ENCODE results near the gene CCDC92. TPM values are rescaled to one million over a fixed set of nuclear protein-coding genes. Genes with fewer than 3 reads are reported as not detected.
"Not testable (repeated sequence)": the region's sequence is repeated elsewhere in the genome, so short reads cannot be mapped to it uniquely, and the experiment has no call there.

The CCDC92 gene
- polyA plus RNA-seq, 4 donors = 21.1 to 33.5 (median 29.2) TPM

DNA sequence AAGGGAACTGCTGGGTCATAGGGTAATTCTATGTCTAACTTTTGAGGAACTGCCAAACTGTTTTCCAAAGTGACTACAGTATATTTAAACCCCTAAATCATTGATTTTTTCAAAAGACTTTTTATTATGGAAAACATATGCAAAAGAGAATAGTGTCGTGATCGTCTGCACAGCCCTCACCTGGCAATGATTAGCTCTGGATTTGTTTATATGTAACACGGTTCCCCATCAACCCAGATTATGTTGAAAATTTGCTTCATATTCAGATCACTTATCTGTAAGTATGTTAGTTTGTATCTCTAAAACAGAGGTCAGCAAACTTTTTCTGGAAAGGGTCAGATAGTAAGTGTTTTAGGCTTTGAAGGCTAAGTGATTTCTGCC, 52.7 kb downstream of the CCDC92 start:
- H3K9me3 ChIP-seq (ENCODE audit: control insufficient read depth in 2 of 2, insufficient read depth in 1 of 2, low read depth in 1 of 2, low read length in 1 of 2) = no peaks in the 10 kb centered on the region
- H3K27ac ChIP-seq (ENCODE audit: low read depth in 1 of 3, low read length in 2 of 3) = no peak overlapping the region
- no peak for FAIRE-seq
- no peaks in the 10 kb centered on the region for H3K27me3 ChIP-seq (ENCODE audit: control insufficient read depth in 3 of 3, insufficient read depth in 3 of 3, low read length in 3 of 3)
- H3K4me1 ChIP-seq (ENCODE audit: control insufficient read depth in 3 of 3, insufficient read depth in 2 of 3, low read depth in 1 of 3, low read length in 2 of 3) = no peaks in the 10 kb centered on the region
- WGBS, 3 donors = 64 to 73% (median 66%) methylated on average over 3 of the region's 3 CpGs
- no peak for DNase-seq
- H3K4me3 ChIP-seq (ENCODE audit: low read depth in 1 of 3, low read length in 3 of 3) = no peak overlapping the region
- no peaks in the 10 kb centered on the region for H3K36me3 ChIP-seq (ENCODE audit: control insufficient read depth in 3 of 3, insufficient read depth in 2 of 3, low read depth in 1 of 3, low read length in 3 of 3)

DNA sequence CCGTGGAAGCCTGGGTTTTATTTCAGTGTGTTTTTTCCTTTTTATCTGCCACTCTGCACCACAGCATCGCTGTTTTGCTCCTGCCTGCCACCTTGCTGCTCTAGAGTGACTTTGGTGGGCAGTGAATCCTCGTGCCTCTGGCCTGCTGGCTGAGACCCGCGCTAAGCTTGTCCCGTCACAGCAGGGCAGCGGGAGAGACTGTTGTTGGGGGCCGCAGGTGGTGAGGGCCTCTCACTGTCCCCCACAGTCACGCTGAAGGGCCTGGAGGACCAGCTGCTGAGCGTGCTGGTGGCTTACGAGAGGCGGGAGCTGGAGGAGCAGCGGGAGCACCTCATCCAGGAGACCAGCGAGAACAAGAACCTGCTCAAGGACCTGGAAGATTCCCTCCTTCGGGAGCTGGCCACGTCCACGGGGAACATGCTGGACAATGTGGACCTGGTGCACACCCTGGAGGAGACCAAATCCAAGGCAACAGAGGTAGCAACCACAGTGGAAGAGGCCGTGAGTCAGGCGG, 55.2 kb downstream of the CCDC92 start:
- Histone ChIP-seq H3K27me3 (ENCODE audit: control insufficient read depth in 3 of 3, insufficient read depth in 3 of 3, low read length in 3 of 3) (no peaks in the 10 kb centered on the region), H3K27ac (ENCODE audit: low read depth in 1 of 3, low read length in 2 of 3) (no peak overlapping the region), H3K4me1 (ENCODE audit: control insufficient read depth in 3 of 3, insufficient read depth in 2 of 3, low read depth in 1 of 3, low read length in 2 of 3) (no peaks in the 10 kb centered on the region), H3K9me3 (ENCODE audit: control insufficient read depth in 2 of 2, insufficient read depth in 1 of 2, low read depth in 1 of 2, low read length in 1 of 2) (no peaks in the 10 kb centered on the region), H3K36me3 (ENCODE audit: control insufficient read depth in 3 of 3, insufficient read depth in 2 of 3, low read depth in 1 of 3, low read length in 3 of 3) (no peaks in the 10 kb centered on the region), H3K4me3 (ENCODE audit: low read depth in 1 of 3, low read length in 3 of 3) (no peak overlapping the region)
- WGBS, 3 donors = 91 to 94% (median 92%) methylated on average over 19 of the region's 19 CpGs
- FAIRE-seq = no peak
- DNase-seq = no peak

DNA sequence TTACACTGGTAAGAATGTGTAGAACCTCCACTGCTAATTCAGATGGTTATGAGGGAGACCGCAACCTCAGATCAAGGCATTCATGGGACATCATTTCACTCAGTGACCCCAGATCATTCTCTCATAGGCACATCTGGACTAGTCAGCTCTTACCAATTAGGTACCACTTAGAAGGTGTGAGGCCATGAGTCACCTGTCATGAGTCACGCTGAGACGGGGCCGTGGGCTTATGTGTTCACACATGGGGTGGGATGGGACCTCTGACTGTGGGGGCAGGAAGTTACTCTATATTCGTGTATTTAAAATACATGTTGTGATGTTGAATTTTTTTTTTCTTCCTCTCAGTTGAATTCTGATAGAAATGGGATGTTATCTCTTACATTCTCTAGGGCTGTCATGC, 55.9 kb downstream of the CCDC92 start:
- Histone ChIP-seq H3K9me3 (ENCODE audit: control insufficient read depth in 2 of 2, insufficient read depth in 1 of 2, low read depth in 1 of 2, low read length in 1 of 2) (no peaks in the 10 kb centered on the region), H3K4me3 (ENCODE audit: low read depth in 1 of 3, low read length in 3 of 3) (no peak overlapping the region), H3K27me3 (ENCODE audit: control insufficient read depth in 3 of 3, insufficient read depth in 3 of 3, low read length in 3 of 3) (no peaks in the 10 kb centered on the region), H3K36me3 (ENCODE audit: control insufficient read depth in 3 of 3, insufficient read depth in 2 of 3, low read depth in 1 of 3, low read length in 3 of 3) (no peaks in the 10 kb centered on the region), H3K27ac (ENCODE audit: low read depth in 1 of 3, low read length in 2 of 3) (no peak overlapping the region), H3K4me1 (ENCODE audit: control insufficient read depth in 3 of 3, insufficient read depth in 2 of 3, low read depth in 1 of 3, low read length in 2 of 3) (no peaks in the 10 kb centered on the region)
- DNase-seq = no peak
- WGBS, 3 donors = 44 to 57% (median 45%) methylated on average over 5 of the region's 5 CpGs
- no peak for FAIRE-seq

DNA sequence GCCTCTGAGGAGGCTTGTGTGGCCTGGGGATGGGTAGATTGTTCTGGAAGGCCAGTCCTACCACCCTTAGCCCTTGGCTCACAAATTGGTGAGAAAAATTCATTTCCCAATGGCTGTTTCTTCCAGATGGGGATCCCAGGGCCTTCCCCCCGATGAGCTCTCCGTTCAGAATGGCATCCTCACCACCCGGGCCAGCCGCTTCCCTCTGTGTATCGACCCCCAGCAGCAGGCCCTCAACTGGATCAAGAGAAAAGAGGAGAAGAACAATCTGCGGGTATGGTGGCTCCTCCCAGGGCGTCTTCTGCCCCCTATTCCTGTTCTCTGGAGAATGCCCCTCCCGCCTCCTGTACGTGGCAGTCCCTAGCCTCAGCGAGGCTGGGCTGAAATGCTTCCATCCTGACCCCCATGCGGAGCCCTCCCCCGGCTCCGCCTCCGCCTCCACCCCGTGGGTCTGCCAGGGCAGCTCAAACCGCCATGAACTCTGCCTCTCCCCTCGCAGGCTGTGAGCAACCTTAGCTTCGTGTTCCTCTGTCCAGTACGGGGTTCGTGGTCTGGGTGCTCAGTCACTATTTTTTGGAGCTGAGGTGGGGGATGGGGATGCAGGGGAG, 57.8 kb downstream of the CCDC92 start:
- no peak for DNase-seq
- no peak overlapping the region for H3K27ac ChIP-seq (ENCODE audit: low read depth in 1 of 3, low read length in 2 of 3)
- no peaks in the 10 kb centered on the region for H3K27me3 ChIP-seq (ENCODE audit: control insufficient read depth in 3 of 3, insufficient read depth in 3 of 3, low read length in 3 of 3)
- H3K4me3 ChIP-seq (ENCODE audit: low read depth in 1 of 3, low read length in 3 of 3) = no peak overlapping the region
- FAIRE-seq = no peak
- WGBS, 3 donors = 70 to 83% (median 74%) methylated on average over 19 to 20 of the region's 20 CpGs
- no peaks in the 10 kb centered on the region for H3K9me3 ChIP-seq (ENCODE audit: control insufficient read depth in 2 of 2, insufficient read depth in 1 of 2, low read depth in 1 of 2, low read length in 1 of 2)
- no peaks in the 10 kb centered on the region for H3K36me3 ChIP-seq (ENCODE audit: control insufficient read depth in 3 of 3, insufficient read depth in 2 of 3, low read depth in 1 of 3, low read length in 3 of 3)
- H3K4me1 ChIP-seq (ENCODE audit: control insufficient read depth in 3 of 3, insufficient read depth in 2 of 3, low read depth in 1 of 3, low read length in 2 of 3) = no peaks in the 10 kb centered on the region

DNA sequence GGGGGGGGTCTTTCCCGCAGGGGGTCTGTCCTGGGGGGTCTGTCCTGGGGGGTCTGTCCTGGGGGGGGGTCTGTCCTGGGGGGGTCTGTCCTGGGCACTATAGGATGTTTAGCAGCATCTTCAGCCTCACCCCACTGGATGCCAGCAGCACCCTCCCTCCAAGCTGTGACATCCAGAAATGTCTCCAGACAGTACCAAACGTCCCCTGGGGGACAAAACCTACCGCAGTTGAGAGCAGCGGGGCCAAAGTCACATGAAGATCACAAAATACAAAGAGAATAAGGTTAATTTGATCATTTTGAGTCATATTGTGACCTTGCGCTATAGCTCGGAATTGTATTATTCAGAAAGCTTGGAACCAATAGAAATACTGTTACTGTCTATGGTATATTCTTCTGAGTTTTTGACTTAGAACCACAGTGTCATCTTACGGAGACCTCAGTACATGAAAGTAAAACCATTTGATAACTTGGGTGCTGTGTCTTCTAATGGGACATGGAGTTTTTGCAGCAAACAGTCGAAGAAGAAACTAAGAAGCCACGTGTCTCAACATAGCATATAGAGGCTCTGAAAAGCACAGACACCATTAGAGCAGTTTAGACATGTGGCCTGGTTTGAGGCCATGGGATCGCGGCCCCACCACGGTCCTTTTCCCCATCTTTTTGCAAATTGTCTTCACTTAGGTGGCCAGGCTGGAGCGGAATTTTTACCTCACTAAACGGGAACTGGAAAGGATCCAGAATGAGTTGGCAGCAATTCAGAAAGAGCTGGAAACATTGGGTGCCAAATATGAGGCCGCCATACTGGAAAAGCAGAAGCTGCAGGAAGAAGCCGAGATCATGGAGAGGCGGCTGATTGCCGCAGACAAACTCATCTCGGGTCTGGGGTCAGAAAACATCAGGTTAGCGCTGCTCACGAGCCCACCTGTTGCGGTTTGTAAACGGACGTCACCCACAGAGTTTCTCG, 59.9 kb downstream of the CCDC92 start:
- 33 to 70% (median 50%) methylated on average over 24 to 25 of the region's 25 CpGs for WGBS, 3 donors
- H3K4me3 ChIP-seq (ENCODE audit: low read depth in 1 of 3, low read length in 3 of 3) = peak overlapping the region in 1 of 3 donors; percentile 28

DNA sequence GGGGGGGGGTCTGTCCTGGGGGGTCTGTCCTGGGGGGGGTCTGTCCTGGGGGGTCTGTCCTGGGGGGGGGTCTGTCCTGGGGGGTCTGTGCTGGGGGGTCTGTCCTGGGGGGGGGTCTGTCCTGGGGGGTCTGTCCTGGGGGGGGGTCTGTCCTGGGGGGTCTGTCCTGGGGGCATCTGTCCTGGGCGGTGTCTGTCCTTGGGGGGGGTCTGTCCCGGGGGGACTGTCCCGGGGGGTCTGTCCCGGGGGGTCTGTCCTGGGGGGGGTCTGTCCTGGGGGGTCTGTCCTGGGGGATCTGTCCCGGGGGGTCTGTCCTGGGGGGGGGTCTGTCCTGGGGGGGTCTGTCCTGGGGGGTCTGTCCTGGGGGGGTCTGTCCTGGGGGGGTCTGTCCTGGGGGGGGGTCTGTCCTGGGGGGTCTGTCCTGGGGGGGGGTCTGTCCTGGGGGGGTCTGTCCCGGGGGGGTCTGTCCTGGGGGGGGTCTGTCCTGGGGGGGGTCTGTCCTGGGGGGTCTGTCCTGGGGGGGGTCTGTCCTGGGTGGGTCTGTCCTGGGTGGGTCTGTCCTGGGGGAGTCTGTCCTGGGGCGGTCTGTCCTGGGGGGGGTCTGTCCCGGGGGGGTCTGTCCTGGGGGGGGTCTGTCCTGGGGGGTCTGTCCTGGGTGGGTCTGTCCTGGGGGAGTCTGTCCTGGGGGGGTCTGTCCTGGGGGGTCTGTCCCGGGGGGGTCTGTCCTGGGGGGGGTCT, 60.8 kb downstream of the CCDC92 start:
- H3K27me3 ChIP-seq (ENCODE audit: control insufficient read depth in 3 of 3, insufficient read depth in 3 of 3, low read length in 3 of 3); DNase-seq; H3K36me3 ChIP-seq (ENCODE audit: control insufficient read depth in 3 of 3, insufficient read depth in 2 of 3, low read depth in 1 of 3, low read length in 3 of 3); FAIRE-seq; H3K27ac ChIP-seq (ENCODE audit: low read depth in 1 of 3, low read length in 2 of 3); H3K4me3 ChIP-seq (ENCODE audit: low read depth in 1 of 3, low read length in 3 of 3); H3K9me3 ChIP-seq (ENCODE audit: control insufficient read depth in 2 of 2, insufficient read depth in 1 of 2, low read depth in 1 of 2, low read length in 1 of 2); H3K4me1 ChIP-seq (ENCODE audit: control insufficient read depth in 3 of 3, insufficient read depth in 2 of 3, low read depth in 1 of 3, low read length in 2 of 3): not testable (repeated sequence)
- 47 to 80% (median 69%) methylated on average over 4 to 9 of the region's 9 CpGs for WGBS, 3 donors

More for the DNA sequence above, 59.9 kb downstream of the CCDC92 start:
- Histone ChIP-seq H3K27me3 (ENCODE audit: control insufficient read depth in 3 of 3, insufficient read depth in 3 of 3, low read length in 3 of 3) (no peaks in the 10 kb centered on the region), H3K9me3 (ENCODE audit: control insufficient read depth in 2 of 2, insufficient read depth in 1 of 2, low read depth in 1 of 2, low read length in 1 of 2) (no peaks in the 10 kb centered on the region), H3K27ac (ENCODE audit: low read depth in 1 of 3, low read length in 2 of 3) (no peak overlapping the region), H3K36me3 (ENCODE audit: control insufficient read depth in 3 of 3, insufficient read depth in 2 of 3, low read depth in 1 of 3, low read length in 3 of 3) (no peaks in the 10 kb centered on the region), H3K4me1 (ENCODE audit: control insufficient read depth in 3 of 3, insufficient read depth in 2 of 3, low read depth in 1 of 3, low read length in 2 of 3) (peaks cover 0 to under 1% (median 0%) of the 10 kb centered on the region in 3 donors)
- DNase-seq (peak; percentile 17 to 55), FAIRE-seq (no peak)

DNA sequence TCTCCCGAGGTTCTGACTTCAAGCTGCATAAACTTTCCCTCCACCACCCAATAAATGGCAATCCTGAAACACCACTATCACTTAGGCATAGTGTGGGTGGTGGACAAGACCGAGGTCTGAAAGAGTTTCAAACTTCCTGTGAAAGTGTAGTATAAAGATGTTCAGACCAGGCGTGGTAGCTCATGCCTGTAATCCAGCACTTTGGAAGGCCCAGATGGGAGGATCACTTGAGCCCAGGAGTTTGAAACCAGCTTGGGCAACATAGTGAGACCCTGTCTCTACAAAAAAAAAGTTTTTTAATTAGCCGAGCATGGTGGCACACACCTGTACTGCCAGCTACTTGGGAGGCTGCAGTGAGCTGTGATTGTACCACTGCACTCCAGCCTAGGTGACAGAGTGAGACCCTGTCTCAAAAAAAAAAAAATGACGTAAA, 61.9 kb downstream of the CCDC92 start:
- 44 to 64% (median 46%) methylated on average over 5 of the region's 5 CpGs for WGBS, 3 donors
- no peak for FAIRE-seq

DNA sequence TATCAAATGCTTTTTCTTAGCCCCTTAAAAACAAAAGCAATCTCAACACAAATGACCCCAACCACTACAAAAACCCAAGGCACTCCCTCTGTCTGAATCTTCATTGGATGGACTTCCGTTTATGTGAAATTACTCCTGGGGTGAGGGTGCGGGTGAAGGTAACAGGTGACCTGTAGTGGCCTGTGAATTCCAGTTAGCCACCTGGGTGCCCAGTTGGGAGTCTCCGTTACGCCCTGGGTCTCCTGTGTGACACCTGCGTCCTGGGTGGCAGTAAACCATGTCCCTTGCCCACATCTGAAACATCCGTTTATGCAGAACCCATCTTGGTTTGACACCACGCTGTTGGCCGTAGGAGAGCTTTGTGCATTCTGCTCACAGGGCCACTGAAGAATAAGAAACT, 62.6 kb downstream of the CCDC92 start:
- 80 to 87% (median 81%) methylated on average over 8 of the region's 8 CpGs for WGBS, 3 donors
- Histone ChIP-seq H3K4me1 (ENCODE audit: control insufficient read depth in 3 of 3, insufficient read depth in 2 of 3, low read depth in 1 of 3, low read length in 2 of 3) (peaks cover 0 to 6% (median 0%) of the 10 kb centered on the region in 3 donors), H3K9me3 (ENCODE audit: control insufficient read depth in 2 of 2, insufficient read depth in 1 of 2, low read depth in 1 of 2, low read length in 1 of 2) (no peaks in the 10 kb centered on the region), H3K4me3 (ENCODE audit: low read depth in 1 of 3, low read length in 3 of 3) (no peak overlapping the region), H3K27me3 (ENCODE audit: control insufficient read depth in 3 of 3, insufficient read depth in 3 of 3, low read length in 3 of 3) (no peaks in the 10 kb centered on the region), H3K36me3 (ENCODE audit: control insufficient read depth in 3 of 3, insufficient read depth in 2 of 3, low read depth in 1 of 3, low read length in 3 of 3) (no peaks in the 10 kb centered on the region), H3K27ac (ENCODE audit: low read depth in 1 of 3, low read length in 2 of 3) (no peak overlapping the region)
- DNase-seq = no peak
- no peak for FAIRE-seq

More for the DNA sequence above, 61.9 kb downstream of the CCDC92 start:
- no peak for DNase-seq
- H3K27me3 ChIP-seq (ENCODE audit: control insufficient read depth in 3 of 3, insufficient read depth in 3 of 3, low read length in 3 of 3) = no peaks in the 10 kb centered on the region
- no peaks in the 10 kb centered on the region for H3K36me3 ChIP-seq (ENCODE audit: control insufficient read depth in 3 of 3, insufficient read depth in 2 of 3, low read depth in 1 of 3, low read length in 3 of 3)
- H3K27ac ChIP-seq (ENCODE audit: low read depth in 1 of 3, low read length in 2 of 3) = no peak overlapping the region
- H3K4me1 ChIP-seq (ENCODE audit: control insufficient read depth in 3 of 3, insufficient read depth in 2 of 3, low read depth in 1 of 3, low read length in 2 of 3) = peaks cover 0 to 6% (median 0%) of the 10 kb centered on the region in 3 donors
- no peak overlapping the region for H3K4me3 ChIP-seq (ENCODE audit: low read depth in 1 of 3, low read length in 3 of 3)
- H3K9me3 ChIP-seq (ENCODE audit: control insufficient read depth in 2 of 2, insufficient read depth in 1 of 2, low read depth in 1 of 2, low read length in 1 of 2) = no peaks in the 10 kb centered on the region
